Superior temporal gyrus (tissue), 1 donor: ENCODE results near the gene EPS8L1.
"Not testable (repeated sequence)": the region's sequence is repeated elsewhere in the genome, so short reads cannot be mapped to it uniquely, and the experiment has no call there.

Experiments used
- DNase-seq: peaks from one replicate; pipeline ENCODE4 v3.0.0-alpha.2; 2016; ENCODE audit errors: extremely low spot score

The EPS8L1 gene

GRCh38 chr19:55075371-55075998 is at the start of gene EPS8L1:
Gene EPS8L1 (plus strand): TSS chr19:55075869. CDS start chr19:55076445, 576 bp downstream.
- DNase-seq: no peak

- not testable (repeated sequence) for DNase-seq
Measured at GRCh38 chr19:55027140-55027471, 48.6 kb upstream of the EPS8L1 start.

- no peak for DNase-seq
Measured at GRCh38 chr19:55027472-55028337, 48.0 kb upstream of the EPS8L1 start.

GRCh38 chr19:55028757-55029156 is 46.9 kb upstream of the EPS8L1 start:
- DNase-seq: no peak

- DNase-seq: no peak
Measured at GRCh38 chr19:55031178-55031577, 44.5 kb upstream of the EPS8L1 start.

GRCh38 chr19:55032170-55032800 is 43.4 kb upstream of the EPS8L1 start:
- DNase-seq: no peak

GRCh38 chr19:55032976-55033643 is 42.6 kb upstream of the EPS8L1 start:
- not testable (repeated sequence) for DNase-seq

GRCh38 chr19:55034751-55035150 is 40.9 kb upstream of the EPS8L1 start:
- DNase-seq: no peak

- no peak for DNase-seq
Measured at GRCh38 chr19:55036058-55036457, 39.6 kb upstream of the EPS8L1 start.

GRCh38 chr19:55037603-55038002 is 38.1 kb upstream of the EPS8L1 start:
- DNase-seq: not testable (repeated sequence)

- DNase-seq: not testable (repeated sequence)
Measured at GRCh38 chr19:55040654-55041053, 35.0 kb upstream of the EPS8L1 start.

- no peak for DNase-seq
Measured at GRCh38 chr19:55041244-55041626, 34.4 kb upstream of the EPS8L1 start.

- no peak for DNase-seq
Measured at GRCh38 chr19:55041627-55042343, 33.9 kb upstream of the EPS8L1 start.

- DNase-seq: no peak
Measured at GRCh38 chr19:55042344-55042678, 33.4 kb upstream of the EPS8L1 start.

- DNase-seq: no peak
Measured at GRCh38 chr19:55042688-55043087, 33.0 kb upstream of the EPS8L1 start.

- DNase-seq: no peak
Measured at GRCh38 chr19:55044286-55044685, 31.4 kb upstream of the EPS8L1 start.

GRCh38 chr19:55044771-55045716 is 30.6 kb upstream of the EPS8L1 start:
- DNase-seq: no peak

GRCh38 chr19:55046975-55047622 is 28.6 kb upstream of the EPS8L1 start:
- DNase-seq: no peak

GRCh38 chr19:55047951-55048350 is 27.7 kb upstream of the EPS8L1 start:
- DNase-seq: no peak

- no peak for DNase-seq
Measured at GRCh38 chr19:55048446-55048845, 27.2 kb upstream of the EPS8L1 start.
